RWPE2 (cell line): Measurements from ENCODE around the gene NUP214.
"Not testable (repeated sequence)": the region's sequence is repeated elsewhere in the genome, so short reads cannot be mapped to it uniquely, and the experiment has no call there.

Experiments
- ATAC-seq: fragments of 200-7000 bp; cut with Tn5 transposase; 3 replicates; pipeline ENCODE4 v1.9.1; 2021; ENCODE audit warnings: low read depth
- DNase-seq: peaks from one replicate; pipeline ENCODE4 v3.0.0-alpha.2; 2020; ENCODE audit warnings: low spot score
- H3K27ac ChIP-seq: fragments of 450-650 bp; 2 replicates; pipeline ENCODE4 v1.5.1; 2017; ENCODE audit warnings: mild to moderate bottlenecking; ENCODE audit not compliant: poor library complexity, severe bottlenecking
- H3K27me3 ChIP-seq: fragments of 250-450 bp; sonication (Bioruptor Pico); 2 replicates; pipeline ENCODE4 v1.5.1; 2021; ENCODE audit warnings: mild to moderate bottlenecking, moderate library complexity; ENCODE audit not compliant: insufficient read depth, poor library complexity, severe bottlenecking
- H3K36me3 ChIP-seq: fragments of 250-450 bp; sonication (Bioruptor Pico); 2 replicates; pipeline ENCODE4 v1.5.1; 2020; ENCODE audit warnings: low read depth, mild to moderate bottlenecking, moderate library complexity
- H3K4me1 ChIP-seq: fragments of 250-450 bp; sonication (Bioruptor Pico); 2 replicates; pipeline ENCODE4 v1.5.1; 2021; ENCODE audit warnings: mild to moderate bottlenecking, moderate library complexity; ENCODE audit not compliant: insufficient read depth, poor library complexity, severe bottlenecking
- H3K4me3 ChIP-seq: fragments of 250-450 bp; sonication (Bioruptor Pico); 2 replicates; pipeline ENCODE4 v1.5.1; 2021; ENCODE audit warnings: mild to moderate bottlenecking, moderate library complexity; ENCODE audit not compliant: severe bottlenecking
- H3K9me3 ChIP-seq: fragments of 250-450 bp; sonication (Bioruptor Pico); 2 replicates; pipeline ENCODE4 v1.5.1; 2021; ENCODE audit warnings: mild to moderate bottlenecking, moderate library complexity; ENCODE audit not compliant: severe bottlenecking
- CTCF ChIP-seq: fragments of 450-650 bp; IDR thresholded peaks from one replicate; pipeline ENCODE4 v1.5.1; 2017; ENCODE audit warnings: mild to moderate bottlenecking, moderate library complexity; ENCODE audit not compliant: poor library complexity, severe bottlenecking

Gene NUP214

GRCh38 chr9:131111854-131112311, 13.5 kb upstream of the NUP214 start:
- H3K4me3 ChIP-seq: no peak overlapping the region
- H3K27ac ChIP-seq: no peak overlapping the region
- H3K4me1 ChIP-seq: peaks cover 9% of the 10 kb centered on the region
- H3K27me3 ChIP-seq: no peaks in the 10 kb centered on the region
- ATAC-seq (no peak), DNase-seq (no peak)
- TF ChIP-seq CTCF: no peak
- H3K36me3 ChIP-seq: no peaks in the 10 kb centered on the region
- peaks cover 8% of the 10 kb centered on the region for H3K9me3 ChIP-seq

- H3K4me3 ChIP-seq: no peak overlapping the region
Measured at GRCh38 chr9:131112374-131113154, 12.8 kb upstream of the NUP214 start.

GRCh38 chr9:131113655-131114054, 11.7 kb upstream of the NUP214 start:
- no peaks in the 10 kb centered on the region for H3K36me3 ChIP-seq
- no peak overlapping the region for H3K4me3 ChIP-seq
- DNase-seq (peak; percentile 42), ATAC-seq (no peak)
- peaks cover 9% of the 10 kb centered on the region for H3K9me3 ChIP-seq
- TF ChIP-seq CTCF: no peak
- peaks cover 9% of the 10 kb centered on the region for H3K4me1 ChIP-seq
- no peaks in the 10 kb centered on the region for H3K27me3 ChIP-seq
- H3K27ac ChIP-seq: peak overlapping the region; percentile 21

More at GRCh38 chr9:131112374-131113154, 12.8 kb upstream of the NUP214 start:
- no peak for TF ChIP-seq CTCF
- Histone ChIP-seq H3K9me3 (peaks cover 8% of the 10 kb centered on the region), H3K27ac (peak overlapping the region; percentile 21), H3K27me3 (no peaks in the 10 kb centered on the region), H3K4me1 (peaks cover 9% of the 10 kb centered on the region), H3K36me3 (no peaks in the 10 kb centered on the region)
- ATAC-seq (peak; percentile 75), DNase-seq (peak; percentile 61)

GRCh38 chr9:131114084-131114535, 11.3 kb upstream of the NUP214 start:
- no peak for ATAC-seq
- peak overlapping the region; percentile 21 for H3K27ac ChIP-seq
- H3K27me3 ChIP-seq: no peaks in the 10 kb centered on the region
- H3K4me3 ChIP-seq: no peak overlapping the region
- peaks cover 9% of the 10 kb centered on the region for H3K4me1 ChIP-seq
- DNase-seq: peak; percentile 29
- TF ChIP-seq CTCF: no peak
- H3K36me3 ChIP-seq: no peaks in the 10 kb centered on the region
- H3K9me3 ChIP-seq: peaks cover 9% of the 10 kb centered on the region

- H3K4me3 ChIP-seq, ATAC-seq, H3K36me3 ChIP-seq, H3K27me3 ChIP-seq, DNase-seq, H3K27ac ChIP-seq, H3K9me3 ChIP-seq, H3K4me1 ChIP-seq: not testable (repeated sequence)
Measured at GRCh38 chr9:131115360-131115742, 10.0 kb upstream of the NUP214 start.
